CD8-positive, alpha-beta memory T cell (primary cell): ENCODE measurements around the gene ERMP1. TPM values are rescaled to one million over a fixed set of nuclear protein-coding genes. Genes with fewer than 3 reads are reported as not detected.
A peak's percentile ranks its signal among the peaks of the same experiment; 100 is the strongest.

ENCODE experiments used
- CTCF ChIA-PET: fragments of 350-600 bp; sonication (Branson Sonifier 250); formaldehyde crosslinking; loops from one replicate; lab custom pipeline; 2021; ENCODE audit warnings: antibody characterized with exemption; lab: Charles Lee
- POLR2A ChIA-PET: fragments of 350-600 bp; sonication (Branson Sonifier 250); formaldehyde crosslinking; loops from one replicate; lab custom pipeline; 2021; ENCODE audit warnings: antibody characterized with exemption; lab: Charles Lee
- DNase-seq, 5 donors: peaks; one replicate each; pipeline versions ENCODE4 v3.0.0 to v3.0.0-alpha.2; 2020 to 2022; ENCODE audit warnings: mixed read lengths in 1 of 5
- H3K27ac ChIP-seq: one replicate; pipeline ENCODE4 v1.7.0; 2013; ENCODE audit warnings: low read depth, mild to moderate bottlenecking, low read length, moderate library complexity
- H3K27me3 ChIP-seq: 2 replicates; pipeline ENCODE4 v1.7.0; 2013; ENCODE audit warnings: low read length, mild to moderate bottlenecking; ENCODE audit not compliant: insufficient read depth, poor library complexity, severe bottlenecking
- H3K36me3 ChIP-seq: 2 replicates; pipeline ENCODE4 v1.7.0; 2013; ENCODE audit warnings: mild to moderate bottlenecking, low read length, moderate library complexity; ENCODE audit not compliant: insufficient read depth
- H3K4me1 ChIP-seq: 2 replicates; pipeline ENCODE4 v1.7.0; 2013; ENCODE audit warnings: mild to moderate bottlenecking, low read length, moderate library complexity; ENCODE audit not compliant: insufficient read depth
- H3K4me3 ChIP-seq: 2 replicates; pipeline ENCODE4 v1.7.0; 2013; ENCODE audit warnings: mild to moderate bottlenecking, low read length
- H3K9me3 ChIP-seq: 2 replicates; pipeline ENCODE4 v1.7.0; 2013; ENCODE audit warnings: mild to moderate bottlenecking, low read length
- H3K27ac Mint-ChIP-seq, 8 donors: one replicate each; pipeline ENCODE4 v1.8.0; 2020 to 2021; ENCODE audit warnings: mixed read lengths in 8 of 8, mild to moderate bottlenecking in 6 of 8, inconsistent platforms in 3 of 8, moderate library complexity in 3 of 8
- H3K27me3 Mint-ChIP-seq, 2 donors: one replicate each; pipeline ENCODE4 v1.8.0; 2020 to 2021; ENCODE audit warnings: mixed read lengths in 2 of 2, mild to moderate bottlenecking in 1 of 2, moderate library complexity in 1 of 2
- H3K36me3 Mint-ChIP-seq, 3 donors: one replicate each; pipeline ENCODE4 v1.8.0; 2020 to 2021; ENCODE audit warnings: mixed read lengths in 3 of 3, inconsistent platforms in 1 of 3, mild to moderate bottlenecking in 1 of 3
- H3K4me1 Mint-ChIP-seq, 3 donors: one replicate each; pipeline ENCODE4 v1.8.0; 2020 to 2021; ENCODE audit warnings: mixed read lengths in 3 of 3, inconsistent platforms in 1 of 3, mild to moderate bottlenecking in 1 of 3
- H3K4me3 Mint-ChIP-seq, 7 donors: one replicate each; pipeline ENCODE4 v1.8.0; 2020 to 2021; ENCODE audit warnings: mixed read lengths in 7 of 7, mild to moderate bottlenecking in 6 of 7, moderate library complexity in 4 of 7, inconsistent platforms in 2 of 7
- H3K9me3 Mint-ChIP-seq, 5 donors: one replicate each; pipeline ENCODE4 v1.8.0; 2020 to 2022; ENCODE audit warnings: mixed read lengths in 5 of 5, mild to moderate bottlenecking in 3 of 5, moderate library complexity in 2 of 5, inconsistent platforms in 1 of 5
- polyA plus RNA-seq: library from polyadenylated mRNA; unstranded; fragments of 300-500 nt; fragmentation: Illumina TruSeq; gene quantifications from one replicate; pipeline ENCODE4 v1.2.3, GENCODE V29; 2021
- total RNA-seq, 2 experiments: library from RNA; stranded (reverse); gene quantifications; one replicate each; pipeline ENCODE4 v1.2.3, GENCODE V29; 2021

Gene ERMP1
- total and polyA plus RNA-seq, 3 experiments from 2014 or later = 8.6 to 17.2 (median 10.0) TPM

GRCh38 chr9:5852987-5853386, 20.1 kb upstream of the ERMP1 start:
- Histone ChIP-seq H3K27me3 (no peaks in the 10 kb centered on the region), H3K36me3 (no peaks in the 10 kb centered on the region), H3K4me1 (peaks cover 19% of the 10 kb centered on the region), H3K27ac (no peak overlapping the region), H3K4me3 (no peak overlapping the region), H3K9me3 (no peaks in the 10 kb centered on the region)
- CTCF ChIA-PET = interaction anchor here (2.5 to 3.0 kb wide), 2 partner anchors 19 to 34 kb away, joined by 9 to 17 read pairs; partner anchors contain the start of gene ERMP1
- no peak for DNase-seq
- Mint-ChIP-seq H3K36me3 (peaks cover 2 to 6% (median 4%) of the 10 kb centered on the region in 3 donors), H3K9me3 (peaks cover 0 to 3% (median 0%) of the 10 kb centered on the region in 5 donors), H3K4me3 (peak overlapping the region in 2 of 7 donors; percentile 23 to 30), H3K4me1 (peaks cover 33 to 48% (median 46%) of the 10 kb centered on the region in 3 donors), H3K27me3 (no peaks in the 10 kb centered on the region), H3K27ac (peak overlapping the region; percentile 6 to 92 (median 56))
- POLR2A ChIA-PET = interaction anchor here (0.7 kb wide), 1 partner anchor 106 kb away, joined by 5 read pairs; no protein-coding TSS in a partner anchor

- H3K4me1 Mint-ChIP-seq = peaks cover 33 to 53% (median 48%) of the 10 kb centered on the region in 3 donors
- H3K9me3 ChIP-seq = no peaks in the 10 kb centered on the region
- peak overlapping the region in 6 of 7 donors; percentile 5 to 67 (median 23) for H3K4me3 Mint-ChIP-seq
- H3K27me3 Mint-ChIP-seq = no peaks in the 10 kb centered on the region
- no peak overlapping the region for H3K4me3 ChIP-seq
- peak overlapping the region; percentile 25 to 87 (median 62) for H3K27ac Mint-ChIP-seq
- H3K9me3 Mint-ChIP-seq = peaks cover 0 to 3% (median 0%) of the 10 kb centered on the region in 5 donors
- H3K27ac ChIP-seq = no peak overlapping the region
- peaks cover 19% of the 10 kb centered on the region for H3K4me1 ChIP-seq
- peak in 1 of 5 donors; percentile 20 for DNase-seq
- H3K36me3 ChIP-seq = no peaks in the 10 kb centered on the region
- ChIA-PET POLR2A (interaction anchor here (0.7 kb wide), 1 partner anchor 19 kb away, joined by 3 read pairs; no protein-coding TSS in a partner anchor), CTCF (interaction anchor here (1.1 to 3.0 kb wide), 3 partner anchors 18 to 35 kb away, joined by 3 to 17 read pairs (median 9); partner anchors contain the start of gene ERMP1)
- H3K36me3 Mint-ChIP-seq = peaks cover 0 to 4% (median 2%) of the 10 kb centered on the region in 3 donors
- no peaks in the 10 kb centered on the region for H3K27me3 ChIP-seq
These were observed 18.5 kb upstream of the ERMP1 start for GRCh38 chr9:5851445-5851844.

DNA sequence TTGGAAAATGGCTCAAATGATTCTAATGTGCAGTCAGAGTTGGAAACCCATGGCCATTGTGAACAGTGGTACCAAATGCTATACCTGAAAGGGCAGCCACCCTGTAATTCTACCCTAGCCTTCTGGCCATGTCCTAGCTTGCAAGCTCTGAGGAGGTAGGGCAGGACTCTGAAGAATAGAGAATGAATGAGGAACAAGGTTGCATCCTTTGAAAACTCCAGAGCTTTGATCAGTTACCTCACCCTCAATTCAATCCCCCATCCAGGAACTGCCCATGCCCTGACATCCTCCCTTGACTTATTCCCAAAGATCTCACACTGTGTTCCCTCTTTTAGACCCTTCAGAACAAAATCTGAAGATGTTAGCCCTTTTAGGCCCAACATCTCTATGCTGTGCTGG, 17.8 kb upstream of the ERMP1 start:
- Histone ChIP-seq H3K9me3 (no peaks in the 10 kb centered on the region), H3K27me3 (no peaks in the 10 kb centered on the region), H3K4me1 (peaks cover 22% of the 10 kb centered on the region), H3K4me3 (no peak overlapping the region), H3K36me3 (no peaks in the 10 kb centered on the region), H3K27ac (peak overlapping the region; percentile 6)
- CTCF ChIA-PET = interaction anchor here (2.5 kb wide), 1 partner anchor 17 kb away, joined by 17 read pairs; the partner anchor contains the start of gene ERMP1
- POLR2A ChIA-PET = no interaction called here
- Mint-ChIP-seq H3K9me3 (peaks cover 0 to 3% (median 0%) of the 10 kb centered on the region in 5 donors), H3K4me1 (peaks cover 40 to 61% (median 54%) of the 10 kb centered on the region in 3 donors), H3K27ac (peak overlapping the region in 7 of 8 donors; percentile 25 to 87 (median 51)), H3K36me3 (peaks cover 0 to 4% (median 0%) of the 10 kb centered on the region in 3 donors), H3K27me3 (no peaks in the 10 kb centered on the region), H3K4me3 (peak overlapping the region in 1 of 7 donors; percentile 20)
- DNase-seq = no peak

DNA sequence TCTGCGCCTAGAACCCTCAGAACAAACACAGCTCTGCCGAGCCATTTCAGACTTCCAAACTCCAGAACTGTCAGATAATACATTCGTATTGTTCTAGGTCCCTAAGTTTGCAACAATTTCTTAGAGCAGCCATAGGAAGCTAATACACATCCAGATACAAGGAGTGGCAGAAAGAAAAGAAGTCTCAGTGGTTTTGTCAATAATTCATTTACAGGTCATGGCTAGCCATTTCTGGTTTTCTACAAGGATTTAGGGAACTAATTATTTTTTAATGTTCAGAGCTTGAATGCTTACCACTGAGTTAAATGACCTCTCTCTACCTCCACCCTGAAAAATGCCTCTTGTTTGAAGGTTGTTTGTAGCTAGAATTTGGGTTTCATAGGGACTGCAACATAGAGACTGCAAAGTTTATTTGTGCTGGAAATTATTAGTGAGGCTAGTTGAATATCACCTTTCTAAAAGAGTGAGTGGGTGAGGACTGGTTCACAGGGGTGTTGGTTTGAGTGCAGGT, 15.5 kb upstream of the ERMP1 start:
- ChIA-PET POLR2A (no interaction called here), CTCF (interaction anchor here (0.6 to 1.2 kb wide), 2 partner anchors 15 to 17 kb away, joined by 3 read pairs; partner anchors contain the start of gene ERMP1)
- H3K9me3 Mint-ChIP-seq = no peaks in the 10 kb centered on the region
- Histone ChIP-seq H3K27me3 (no peaks in the 10 kb centered on the region), H3K4me3 (no peak overlapping the region), H3K27ac (no peak overlapping the region), H3K36me3 (no peaks in the 10 kb centered on the region), H3K9me3 (no peaks in the 10 kb centered on the region), H3K4me1 (peaks cover 45% of the 10 kb centered on the region)
- no peak for DNase-seq
- H3K4me1 Mint-ChIP-seq = peaks cover 56 to 75% (median 70%) of the 10 kb centered on the region in 3 donors
- no peaks in the 10 kb centered on the region for H3K36me3 Mint-ChIP-seq
- peaks cover 0 to 1% of the 10 kb centered on the region in 2 donors for H3K27me3 Mint-ChIP-seq
- H3K27ac Mint-ChIP-seq = peak overlapping the region in 4 of 8 donors; percentile 38 to 77 (median 56)
- H3K4me3 Mint-ChIP-seq = no peak overlapping the region

- ChIA-PET CTCF (interaction anchor here (1.2 to 2.2 kb wide), 2 partner anchors 10 to 13 kb away, joined by 3 to 8 read pairs; partner anchors contain the start of gene ERMP1), POLR2A (no interaction called here)
- H3K4me3 ChIP-seq = no peak overlapping the region
- no peaks in the 10 kb centered on the region for H3K36me3 ChIP-seq
- no peaks in the 10 kb centered on the region for H3K9me3 ChIP-seq
- no peaks in the 10 kb centered on the region for H3K9me3 Mint-ChIP-seq
- H3K4me1 Mint-ChIP-seq = peaks cover 58 to 75% (median 72%) of the 10 kb centered on the region in 3 donors
- no peak overlapping the region for H3K27ac ChIP-seq
- H3K4me1 ChIP-seq = peaks cover 56% of the 10 kb centered on the region
- H3K4me3 Mint-ChIP-seq = no peak overlapping the region
- H3K27ac Mint-ChIP-seq = peak overlapping the region in 1 of 8 donors; percentile 48
- H3K36me3 Mint-ChIP-seq = no peaks in the 10 kb centered on the region
- DNase-seq = no peak
- H3K27me3 ChIP-seq = no peaks in the 10 kb centered on the region
- H3K27me3 Mint-ChIP-seq = peaks cover 0 to 2% of the 10 kb centered on the region in 2 donors
These were observed 13.6 kb upstream of the ERMP1 start for GRCh38 chr9:5846501-5846921.

GRCh38 chr9:5846096-5846495, 13.2 kb upstream of the ERMP1 start:
- peaks cover 58 to 75% (median 72%) of the 10 kb centered on the region in 3 donors for H3K4me1 Mint-ChIP-seq
- peaks cover 56% of the 10 kb centered on the region for H3K4me1 ChIP-seq
- peak overlapping the region in 2 of 7 donors; percentile 3 to 26 for H3K4me3 Mint-ChIP-seq
- CTCF ChIA-PET = interaction anchor here (1.2 to 2.2 kb wide), 2 partner anchors 10 to 12 kb away, joined by 3 to 8 read pairs; partner anchors contain the start of gene ERMP1
- H3K27ac Mint-ChIP-seq = peak overlapping the region in 4 of 8 donors; percentile 7 to 74 (median 49)
- peaks cover 0 to 2% of the 10 kb centered on the region in 2 donors for H3K27me3 Mint-ChIP-seq
- no peaks in the 10 kb centered on the region for H3K36me3 Mint-ChIP-seq
- DNase-seq = no peak
- H3K4me3 ChIP-seq = no peak overlapping the region
- POLR2A ChIA-PET = no interaction called here
- H3K36me3 ChIP-seq = no peaks in the 10 kb centered on the region
- H3K9me3 ChIP-seq = no peaks in the 10 kb centered on the region
- H3K9me3 Mint-ChIP-seq = no peaks in the 10 kb centered on the region
- no peak overlapping the region for H3K27ac ChIP-seq
- H3K27me3 ChIP-seq = no peaks in the 10 kb centered on the region

DNA sequence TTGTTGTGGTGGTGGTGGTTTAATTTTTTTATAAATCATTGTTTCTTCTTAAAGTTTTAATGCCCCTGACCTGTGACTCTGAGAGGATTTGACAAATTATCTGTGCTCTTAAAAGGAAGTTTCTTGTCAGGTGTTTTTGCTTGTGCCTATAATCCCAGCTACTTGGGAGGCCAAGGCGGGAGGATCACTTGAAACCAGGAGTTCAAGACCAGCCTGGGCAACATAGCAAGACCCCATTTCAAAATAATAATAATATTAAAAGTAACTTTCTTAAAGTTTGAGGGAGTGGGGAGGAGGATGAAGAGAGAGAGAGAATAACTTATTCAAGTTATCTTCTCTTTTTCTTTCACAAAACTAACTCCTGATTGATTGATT, 12.2 kb upstream of the ERMP1 start:
- ChIA-PET CTCF (interaction anchor here (0.7 to 5.0 kb wide), 2 partner anchors 12 to 204 kb away, joined by 3 to 44 read pairs; partner anchors contain the start of gene ERMP1), POLR2A (interaction anchor here (1.2 to 4.0 kb wide), 3 partner anchors 13 to 170 kb away, joined by 3 to 18 read pairs (median 4); partner anchors contain the start of genes ERMP1 and RANBP6)
- Histone ChIP-seq H3K27ac (no peak overlapping the region), H3K36me3 (no peaks in the 10 kb centered on the region), H3K4me1 (peaks cover 55% of the 10 kb centered on the region), H3K9me3 (no peaks in the 10 kb centered on the region), H3K4me3 (no peak overlapping the region), H3K27me3 (no peaks in the 10 kb centered on the region)
- Mint-ChIP-seq H3K4me3 (peak overlapping the region; percentile 23 to 81 (median 72)), H3K27me3 (peaks cover 0 to 2% of the 10 kb centered on the region in 2 donors), H3K9me3 (no peaks in the 10 kb centered on the region), H3K27ac (peak overlapping the region; percentile 78 to 94 (median 87)), H3K36me3 (no peaks in the 10 kb centered on the region), H3K4me1 (peaks cover 59 to 79% (median 67%) of the 10 kb centered on the region in 3 donors)
- DNase-seq = no peak
